Kidney epithelial cell (primary cell): ENCODE measurements around the gene SORCS2. TPM values are rescaled to one million over a fixed set of nuclear protein-coding genes. Genes with fewer than 3 reads are reported as not detected.

Experiments
- DNase-seq: peaks from one replicate; pipeline ENCODE4 v3.0.0-alpha.2; 2010; ENCODE audit warnings: low read depth
- H3K27me3 ChIP-seq: 2 replicates; pipeline ENCODE4 v1.6.0; 2011; ENCODE audit warnings: low read length; ENCODE audit not compliant: control insufficient read depth, insufficient read depth
- H3K36me3 ChIP-seq: 2 replicates; pipeline ENCODE4 v1.5.1; 2011; ENCODE audit warnings: low read length; ENCODE audit not compliant: control insufficient read depth, insufficient read depth
- H3K4me3 ChIP-seq: 2 replicates; pipeline ENCODE4 v1.5.1; 2011; ENCODE audit warnings: low read depth, mild to moderate bottlenecking, control low read depth, low read length
- CTCF ChIP-seq: IDR thresholded peaks from 2 replicates; pipeline ENCODE4 v1.5.1; 2011; ENCODE audit warnings: mild to moderate bottlenecking, moderate library complexity, low read length, control low read depth, inconsistent platforms; ENCODE audit not compliant: insufficient read depth, poor library complexity, severe bottlenecking
- total RNA-seq: library from RNA; depleted of rRNA; stranded (reverse); fragments of >200 nt; gene quantifications from 2 replicates; pipeline ENCODE4 v1.2.3, GENCODE V29; 2015

The SORCS2 gene
- total RNA-seq, 1 donor from 2014 or later: 1.4 TPM

- no peak for DNase-seq
- H3K36me3 ChIP-seq: no peaks in the 10 kb centered on the region
- TF ChIP-seq CTCF: no peak
- no peak overlapping the region for H3K4me3 ChIP-seq
- H3K27me3 ChIP-seq: no peaks in the 10 kb centered on the region
These were observed 567.3 kb downstream of the SORCS2 start for GRCh38 chr4:7759635-7760034.

- no peaks in the 10 kb centered on the region for H3K27me3 ChIP-seq
- TF ChIP-seq CTCF: no peak
- no peak for DNase-seq
- no peaks in the 10 kb centered on the region for H3K36me3 ChIP-seq
- H3K4me3 ChIP-seq: no peak overlapping the region
These were observed 567.9 kb downstream of the SORCS2 start for GRCh38 chr4:7760228-7760627.

GRCh38 chr4:7760706-7761105 is 568.4 kb downstream of the SORCS2 start:
- Histone ChIP-seq H3K4me3 (no peak overlapping the region), H3K27me3 (no peaks in the 10 kb centered on the region), H3K36me3 (no peaks in the 10 kb centered on the region)
- no peak for DNase-seq
- no peak for TF ChIP-seq CTCF

GRCh38 chr4:7761312-7761711 is 569.0 kb downstream of the SORCS2 start:
- no peaks in the 10 kb centered on the region for H3K36me3 ChIP-seq
- H3K4me3 ChIP-seq: no peak overlapping the region
- no peak for DNase-seq
- no peak for TF ChIP-seq CTCF
- no peaks in the 10 kb centered on the region for H3K27me3 ChIP-seq

- DNase-seq: no peak
- Histone ChIP-seq H3K4me3 (no peak overlapping the region), H3K27me3 (no peaks in the 10 kb centered on the region), H3K36me3 (no peaks in the 10 kb centered on the region)
- TF ChIP-seq CTCF: peak; percentile 89
These were observed 569.4 kb downstream of the SORCS2 start for GRCh38 chr4:7761720-7762119.

- no peak for TF ChIP-seq CTCF
- no peak for DNase-seq
- no peak overlapping the region for H3K4me3 ChIP-seq
- H3K27me3 ChIP-seq: no peaks in the 10 kb centered on the region
- H3K36me3 ChIP-seq: no peaks in the 10 kb centered on the region
These were observed 570.2 kb downstream of the SORCS2 start for GRCh38 chr4:7762376-7763030.
